Heart left ventricle (tissue), 16 donors: ENCODE measurements around the gene LPIN1. TPM values are rescaled to one million over a fixed set of nuclear protein-coding genes. Genes with fewer than 3 reads are reported as not detected.
"Not testable (repeated sequence)": the region's sequence is repeated elsewhere in the genome, so short reads cannot be mapped to it uniquely, and the experiment has no call there.

Source experiments
- ATAC-seq, 4 donors: fragments of 200-7000 bp; cut with Tn5 transposase; one replicate each; pipeline ENCODE4 v1.9.1; 2020 to 2022; ENCODE audit warnings: moderate library complexity in 4 of 4, mild to moderate bottlenecking in 3 of 4, moderate number of reproducible peaks in 1 of 4
- DNase-seq, 5 donors: peaks; one replicate each; pipeline ENCODE4 v3.0.0-alpha.2; 2020
- H3K27ac ChIP-seq, 12 donors: fragments of 200-600 bp; sonication (generic) in 4 of 12; one replicate each; pipeline versions ENCODE4 v1.5.0 to v1.8.0; 2016 to 2022; ENCODE audit warnings: mild to moderate bottlenecking in 2 of 12
- H3K27me3 ChIP-seq, 9 donors: fragments of 200-600 bp; sonication (generic) in 2 of 9; one replicate each; pipeline versions ENCODE4 v1.5.1 to v1.8.0; 2016 to 2022; ENCODE audit warnings: mild to moderate bottlenecking in 3 of 9
- H3K36me3 ChIP-seq, 9 donors: fragments of 200-600 bp; sonication (generic) in 2 of 9; one replicate each; pipeline versions ENCODE4 v1.5.0 to v1.8.0; 2018 to 2022; ENCODE audit warnings: mild to moderate bottlenecking in 2 of 9
- H3K4me1 ChIP-seq, 12 donors: fragments of 200-600 bp; sonication (generic) in 4 of 12; one replicate each; pipeline versions ENCODE4 v1.5.0 to v1.8.0; 2016 to 2022; ENCODE audit warnings: mild to moderate bottlenecking in 3 of 12
- H3K4me3 ChIP-seq, 12 donors: fragments of 200-600 bp; sonication (generic) in 4 of 12; one replicate each; pipeline versions ENCODE4 v1.5.0 to v1.8.0; 2017 to 2022; ENCODE audit warnings: mild to moderate bottlenecking in 9 of 12, moderate library complexity in 4 of 12
- H3K9me3 ChIP-seq, 12 donors: fragments of 200-600 bp; sonication (generic) in 4 of 12; one replicate each; pipeline versions ENCODE4 v1.5.0 to v1.8.0; 2016 to 2022; ENCODE audit warnings: mild to moderate bottlenecking in 1 of 12
- CTCF ChIP-seq, 12 donors: fragments of 200-600 bp; sonication (generic) in 4 of 12; IDR thresholded peaks; one replicate each; pipeline versions ENCODE4 v1.5.0 to v1.8.0; 2018 to 2022; ENCODE audit warnings: antibody characterized with exemption in 12 of 12, mild to moderate bottlenecking in 5 of 12
- POLR2A ChIP-seq, 2 donors: fragments of 450-650 bp; IDR thresholded peaks; one replicate each; pipeline ENCODE4 v1.6.1; 2017; ENCODE audit warnings: antibody characterized with exemption in 2 of 2, mild to moderate bottlenecking in 2 of 2, moderate library complexity in 2 of 2
- WGBS, 4 donors: extraction: QIAGEN DNeasy Blood & Tissue Kit in 2 of 4; methylation state at CpG; one replicate each; pipeline versions ENCODE4 v1.1.5 to v1.1.7; 2013 to 2018; 5-methylcytosine and 5-hydroxymethylcytosine counted together
- intact Hi-C, 10 donors: fragments of 100-400 bp; cut with DNase I; formaldehyde crosslinking; loops; one replicate each; pipeline versions ENCODE4 v1.11.1 to v1.14.2; 2022
- polyA plus RNA-seq, 2 donors: library from polyadenylated mRNA; stranded (reverse); fragments of 200-250 nt; gene quantifications; one replicate each; pipeline ENCODE4 v1.2.3, GENCODE V29; 2013
- total RNA-seq, 9 donors: library from RNA; depleted of rRNA in 2 of 9; stranded (reverse); fragments of >200 nt in 2 of 9; fragmentation: NEBNext Ultra II Directional in 3 of 9; extraction: Animal tissue kit (Norgen Biotek cat#: 25700) in 3 of 9; gene quantifications; one replicate each; pipeline versions ENCODE4 v1.1.0 to v1.2.4, GENCODE V29; 2016 to 2023
- donor health status: ischemic (EF 13 %, LVEDD 7.1; RV severe dilation, severe dysfunction).
- donor health status: healthy with polysubstance abuse.
- donor health status: DM: no; HTN: yes; CAD: no.
- donor health status: DM: no; HTN: no; CAD: no.
- donor health status: ischemic (EF 25% LVEDD 6.9; RV normal size, moderate dysfunction).
- donor health status: ischemic (EF 25% LVEDD 5.7; RV mildly dilated, moderate dysfunction).
- donor health status: healthy.
- donor health status: DM: yes; HTN: yes; CAD: no.
- donor health status: ischemic (EF 35%, LVEDD 5.7; RV mildly dilated, moderate dysfunction).
- donor health status: nonischemic (EF 11% LVEDD 7.7; RV severe dilation, severe dysfunction).
- donor health status: DM: yes; HTN: yes; CAD: no.
- donor health status: PGD.
- donor health status: ischemic (EF 29% LVEDD 5.4; RV normal size, mild dysfunction).
- donor health status: nonischemic (EF 23%, LVEDD 6.1; RV moderate dilation, normal function).

LPIN1 gene
- total and polyA plus RNA-seq, 11 donors = 15.0 to 57.1 (median 43.8) TPM

- intact Hi-C loops = no loop called here
- Histone ChIP-seq H3K4me1 (peaks cover 0 to 25% (median 6%) of the 10 kb centered on the region in 12 donors), H3K36me3 (peaks cover 0 to 70% (median 37%) of the 10 kb centered on the region in 9 donors), H3K4me3 (no peak overlapping the region), H3K9me3 (no peaks in the 10 kb centered on the region), H3K27me3 (no peaks in the 10 kb centered on the region), H3K27ac (peak overlapping the region in 6 of 12 donors; percentile 47 to 77 (median 57))
- WGBS, 4 donors = 84 to 89% (median 86%) methylated on average over 12 of the region's 12 CpGs
- DNase-seq (peak in 1 of 5 donors; percentile 13), ATAC-seq (no peak)
- no peak for TF ChIP-seq CTCF (IDR thresholded peaks at IDR 0.05)
- TF ChIP-seq POLR2A (IDR thresholded peaks at IDR 0.05) = no peak
These were observed 64.0 kb downstream of the LPIN1 start for GRCh38 chr2:11810237-11810977.

GRCh38 chr2:11811036-11811654 lies 64.7 kb downstream of the LPIN1 start:
- H3K4me3 ChIP-seq = no peak overlapping the region
- 73 to 86% (median 81%) methylated on average over 6 of the region's 6 CpGs for WGBS, 4 donors
- DNase-seq = peak in 4 of 5 donors; percentile 39 to 47 (median 45)
- TF ChIP-seq POLR2A (IDR thresholded peaks at IDR 0.05) (no peak), CTCF (IDR thresholded peaks at IDR 0.05) (no peak)
- ATAC-seq = peak; percentile 39 to 69 (median 48)
- intact Hi-C loops = no loop called here
- peaks cover 0 to 25% (median 6%) of the 10 kb centered on the region in 12 donors for H3K4me1 ChIP-seq
- no peaks in the 10 kb centered on the region for H3K27me3 ChIP-seq
- peak overlapping the region in 8 of 12 donors; percentile 19 to 77 (median 48) for H3K27ac ChIP-seq
- no peaks in the 10 kb centered on the region for H3K9me3 ChIP-seq
- peaks cover 0 to 70% (median 37%) of the 10 kb centered on the region in 9 donors for H3K36me3 ChIP-seq

- WGBS, 4 donors = 95 to 97% (median 96%) methylated on average over 25 of the region's 25 CpGs
- Histone ChIP-seq H3K9me3 (no peaks in the 10 kb centered on the region), H3K27me3 (no peaks in the 10 kb centered on the region), H3K27ac (no peak overlapping the region), H3K4me3 (no peak overlapping the region), H3K4me1 (peaks cover 0 to 16% (median 3%) of the 10 kb centered on the region in 12 donors), H3K36me3 (peaks cover 0 to 70% (median 38%) of the 10 kb centered on the region in 9 donors)
- intact Hi-C loops = no loop called here
- DNase-seq (no peak), ATAC-seq (peak in 1 of 4 donors; percentile 9)
- no peak for TF ChIP-seq POLR2A (IDR thresholded peaks at IDR 0.05)
- TF ChIP-seq CTCF (IDR thresholded peaks at IDR 0.05) = no peak
These were observed 66.2 kb downstream of the LPIN1 start for GRCh38 chr2:11812466-11813248.

- 96 to 97% (median 96%) methylated on average over 10 of the region's 10 CpGs for WGBS, 4 donors
- Histone ChIP-seq H3K36me3 (peaks cover 0 to 70% (median 33%) of the 10 kb centered on the region in 9 donors), H3K4me1 (peaks cover 0 to 14% (median 2%) of the 10 kb centered on the region in 12 donors)
- ATAC-seq, intact Hi-C loops, H3K27ac ChIP-seq, H3K4me3 ChIP-seq, H3K9me3 ChIP-seq, H3K27me3 ChIP-seq, DNase-seq: not testable (repeated sequence)
These were observed 66.9 kb downstream of the LPIN1 start for GRCh38 chr2:11813345-11813744.
